HG02981 (cell line): ENCODE results near the gene UNC5C.

ENCODE experiments used
- ATAC-seq: cut with Tn5 transposase; IDR thresholded peaks from one replicate; pipeline ENCODE4 v1.9.1; 2021; ENCODE audit warnings: mild to moderate bottlenecking, moderate library complexity; ENCODE audit not compliant: unreplicated experiment

The UNC5C gene

DNA sequence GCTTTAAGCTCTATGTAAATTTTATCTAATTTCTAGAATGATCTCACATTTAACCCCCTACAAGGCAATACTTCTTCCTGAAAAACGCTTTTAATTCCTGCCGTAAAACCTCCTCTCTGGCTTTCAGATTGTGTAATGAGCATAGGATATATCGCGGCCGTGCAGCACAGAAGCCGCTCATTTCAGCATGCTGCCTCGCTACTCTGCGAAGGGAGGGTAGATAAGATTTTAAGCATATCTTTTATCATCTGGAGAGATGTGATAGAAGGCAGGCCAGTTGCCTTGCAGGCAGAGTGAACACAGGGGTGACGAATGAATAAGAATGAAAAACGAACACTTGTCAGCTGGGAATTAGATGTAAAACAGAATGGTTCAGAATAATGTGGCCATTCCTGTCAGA lies 265.5 kb downstream of the UNC5C start:
- no peak for ATAC-seq

- ATAC-seq, result no peak
Observed at GRCh38 chr4:95272797-95273196, 276.0 kb downstream of the UNC5C start.

GRCh38 chr4:95272036-95272435 lies 276.7 kb downstream of the UNC5C start:
- no peak for ATAC-seq

- ATAC-seq, result no peak
Observed at GRCh38 chr4:95268819-95269565, 279.8 kb downstream of the UNC5C start.

DNA sequence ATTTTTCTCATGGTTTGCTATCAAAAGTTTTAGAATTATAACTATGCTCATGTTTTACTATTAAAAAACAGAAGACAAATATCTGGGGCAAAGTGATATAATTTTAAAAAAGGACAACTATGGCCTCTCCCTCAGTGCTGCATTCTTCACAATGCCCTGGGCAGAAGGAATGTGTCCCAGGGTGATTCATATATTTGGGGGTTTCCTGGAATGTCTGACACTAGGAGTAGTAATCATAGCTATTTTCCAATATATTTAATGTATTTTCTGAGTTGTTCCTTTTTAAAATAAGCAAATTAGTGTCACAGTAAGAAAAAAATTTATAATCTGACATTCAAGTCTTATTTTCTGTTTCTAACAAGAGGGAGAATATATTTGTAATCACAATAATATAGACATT lies 281.7 kb downstream of the UNC5C start:
- no peak for ATAC-seq

DNA sequence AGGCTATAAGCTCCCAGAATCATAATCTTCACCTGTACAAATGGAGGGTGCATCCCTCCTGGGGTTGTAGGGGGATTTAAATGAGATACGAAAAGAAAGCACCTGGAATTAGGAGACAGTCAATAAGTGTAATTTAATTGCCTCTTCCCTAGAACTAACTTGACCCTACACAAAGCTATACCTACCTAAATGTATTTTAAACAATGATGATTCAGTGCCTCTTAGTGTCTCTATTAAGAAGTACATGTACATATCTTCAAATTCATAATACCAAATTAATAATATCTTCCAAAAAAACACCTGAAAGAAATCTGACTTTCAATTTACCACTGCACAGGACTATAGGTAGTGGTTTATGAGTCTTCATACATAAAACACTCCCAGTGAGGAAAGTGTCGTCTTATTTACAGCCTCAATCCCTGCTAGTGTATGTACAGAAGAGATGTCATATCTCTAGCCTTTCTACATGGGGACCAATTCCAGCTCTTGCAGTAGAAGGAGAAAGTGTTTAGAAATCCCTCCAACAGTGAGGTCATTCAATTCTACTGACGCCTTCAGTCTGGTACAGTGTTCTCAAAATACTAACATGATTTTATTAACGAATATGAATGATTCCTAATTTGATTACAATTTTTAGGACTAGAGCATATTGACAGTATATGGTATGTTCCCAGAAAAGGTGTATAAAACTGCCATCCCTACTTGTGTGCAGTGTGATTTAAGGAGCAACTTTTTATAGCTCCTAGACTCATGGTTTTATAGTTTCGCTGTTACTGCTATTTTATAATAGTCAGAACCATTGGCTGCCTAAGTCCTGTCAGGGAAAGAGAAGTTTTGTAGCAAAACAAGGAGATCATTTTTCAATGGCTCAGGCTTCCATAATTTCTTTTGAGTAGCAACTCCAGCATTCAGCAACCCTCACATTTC lies 282.7 kb downstream of the UNC5C start:
- no peak for ATAC-seq

- no peak for ATAC-seq
Observed at GRCh38 chr4:95264843-95265242, 283.9 kb downstream of the UNC5C start.

GRCh38 chr4:95263960-95264359 lies 284.8 kb downstream of the UNC5C start:
- no peak for ATAC-seq

DNA sequence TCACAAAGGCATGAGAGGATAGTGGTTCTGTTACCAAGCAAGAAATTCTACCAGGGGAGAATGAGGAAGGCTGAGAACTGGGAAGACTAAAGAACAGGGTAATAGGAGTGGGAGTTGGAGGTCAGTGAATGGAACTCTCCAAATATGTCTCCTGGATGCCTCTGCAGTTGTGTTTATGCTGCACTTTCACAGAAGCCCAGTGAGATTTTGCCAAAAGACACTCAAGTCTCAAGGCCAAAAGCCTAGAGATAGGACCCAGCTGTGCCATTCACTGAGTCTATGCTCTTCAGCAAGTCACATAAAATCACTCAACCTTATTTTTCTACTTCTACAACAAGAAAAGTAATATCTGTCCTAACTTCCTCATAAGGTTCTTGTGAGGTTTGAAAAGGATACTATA lies 285.4 kb downstream of the UNC5C start:
- no peak for ATAC-seq

GRCh38 chr4:95256108-95256835 lies 292.5 kb downstream of the UNC5C start:
- no peak for ATAC-seq

- ATAC-seq, result no peak
Observed at GRCh38 chr4:95255396-95256107, 293.2 kb downstream of the UNC5C start.

DNA sequence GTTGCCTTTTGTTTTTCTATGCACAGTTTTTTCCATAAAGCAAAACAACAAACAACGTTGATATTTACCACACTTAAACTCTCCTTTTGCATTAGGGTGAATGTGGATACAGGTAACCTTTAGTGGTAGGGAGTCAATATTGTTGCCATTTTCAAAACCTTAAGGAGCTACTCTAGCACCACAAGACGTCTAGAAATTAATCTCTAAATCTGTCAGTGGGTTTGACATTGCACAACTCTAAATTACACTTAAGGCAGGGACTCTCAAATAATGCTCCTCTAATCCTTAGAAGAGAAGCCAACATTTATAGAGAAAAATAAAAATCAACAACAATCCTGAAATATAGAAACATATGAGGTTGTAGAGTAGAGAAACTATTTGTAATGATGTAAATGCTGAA lies 297.2 kb downstream of the UNC5C start:
- ATAC-seq, result no peak

- no peak for ATAC-seq
Observed at GRCh38 chr4:95250544-95251137, 298.1 kb downstream of the UNC5C start.

DNA sequence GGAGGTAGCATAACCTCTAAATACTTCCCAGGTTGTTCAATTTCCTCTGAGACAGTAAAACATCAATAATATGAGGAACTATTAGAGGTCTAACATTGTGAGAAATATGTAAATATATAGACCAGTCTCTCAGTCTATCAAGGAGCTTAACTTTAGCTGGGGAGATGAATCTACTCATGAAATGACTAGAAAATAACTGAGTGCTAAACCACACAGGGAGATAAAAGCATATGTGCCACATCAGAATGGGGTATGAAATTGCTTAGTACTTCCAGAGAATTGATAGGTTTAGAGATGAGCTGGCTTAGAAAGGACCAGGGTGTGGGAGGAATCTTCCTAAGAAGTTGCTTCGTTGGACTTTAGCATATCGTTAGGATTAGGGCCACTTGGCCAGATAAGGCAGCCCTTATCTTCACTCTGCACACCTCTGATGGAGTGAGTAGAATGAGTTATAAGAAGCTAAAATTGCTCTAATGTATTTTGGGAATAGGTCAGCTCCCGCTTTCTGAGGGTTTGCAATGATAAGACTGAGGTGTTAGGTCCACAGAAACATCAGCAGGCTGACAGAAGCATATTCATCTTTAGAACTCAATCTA lies 299.2 kb downstream of the UNC5C start:
- no peak for ATAC-seq

- no peak for ATAC-seq
Observed at GRCh38 chr4:95248720-95249425, 299.9 kb downstream of the UNC5C start.

DNA sequence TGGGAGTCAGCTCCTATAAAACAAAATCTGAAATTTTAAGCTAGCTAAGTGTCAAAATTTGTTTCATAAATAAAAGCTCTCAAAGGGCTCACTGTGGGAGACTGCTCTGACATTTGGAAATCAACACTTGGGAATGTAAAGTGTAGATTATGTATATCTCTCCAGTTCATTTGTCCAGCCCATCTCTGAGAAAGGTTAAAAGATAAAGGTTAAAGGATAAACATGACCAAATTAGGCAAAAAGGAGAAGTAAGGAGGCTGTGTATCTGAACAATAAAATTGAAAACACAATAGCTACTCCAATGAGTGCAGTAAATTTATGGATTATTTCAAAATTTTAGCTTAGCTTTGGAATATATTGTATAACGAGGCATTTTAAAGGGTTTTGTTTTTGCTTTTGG lies 304.9 kb downstream of the UNC5C start:
- ATAC-seq, result no peak

DNA sequence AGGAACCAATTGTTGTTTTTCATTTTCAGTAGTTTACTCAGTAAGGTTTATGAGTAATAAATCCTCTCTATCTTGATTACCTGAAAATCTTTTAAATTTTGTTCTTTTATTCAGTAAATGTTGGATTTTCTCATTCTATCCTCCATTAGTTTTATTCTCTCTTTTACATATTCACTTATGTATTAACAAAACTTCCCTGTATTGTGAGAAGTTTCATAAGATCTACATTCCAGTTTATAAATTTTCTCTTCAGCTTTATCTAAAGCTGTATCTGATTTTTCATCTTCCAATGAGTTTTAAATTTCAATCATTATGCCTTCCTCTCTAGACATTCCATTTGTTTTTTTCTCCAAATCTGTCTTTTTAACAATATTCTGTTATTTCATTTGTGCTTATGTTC lies 310.2 kb downstream of the UNC5C start:
- no peak for ATAC-seq

- ATAC-seq, result no peak
Observed at GRCh38 chr4:95232358-95233156, 316.2 kb downstream of the UNC5C start.

GRCh38 chr4:95231681-95232080 lies 317.1 kb downstream of the UNC5C start:
- no peak for ATAC-seq
